Effector CD8-positive, alpha-beta T cell (primary cell): Measurements from ENCODE around the gene ANGEL2.
"Not testable (repeated sequence)": the region's sequence is repeated elsewhere in the genome, so short reads cannot be mapped to it uniquely, and the experiment has no call there.

Experiments
- DNase-seq: peaks from one replicate; lab custom pipeline; 2025; lab: John Stamatoyannopoulos, UW

The ANGEL2 gene

DNA sequence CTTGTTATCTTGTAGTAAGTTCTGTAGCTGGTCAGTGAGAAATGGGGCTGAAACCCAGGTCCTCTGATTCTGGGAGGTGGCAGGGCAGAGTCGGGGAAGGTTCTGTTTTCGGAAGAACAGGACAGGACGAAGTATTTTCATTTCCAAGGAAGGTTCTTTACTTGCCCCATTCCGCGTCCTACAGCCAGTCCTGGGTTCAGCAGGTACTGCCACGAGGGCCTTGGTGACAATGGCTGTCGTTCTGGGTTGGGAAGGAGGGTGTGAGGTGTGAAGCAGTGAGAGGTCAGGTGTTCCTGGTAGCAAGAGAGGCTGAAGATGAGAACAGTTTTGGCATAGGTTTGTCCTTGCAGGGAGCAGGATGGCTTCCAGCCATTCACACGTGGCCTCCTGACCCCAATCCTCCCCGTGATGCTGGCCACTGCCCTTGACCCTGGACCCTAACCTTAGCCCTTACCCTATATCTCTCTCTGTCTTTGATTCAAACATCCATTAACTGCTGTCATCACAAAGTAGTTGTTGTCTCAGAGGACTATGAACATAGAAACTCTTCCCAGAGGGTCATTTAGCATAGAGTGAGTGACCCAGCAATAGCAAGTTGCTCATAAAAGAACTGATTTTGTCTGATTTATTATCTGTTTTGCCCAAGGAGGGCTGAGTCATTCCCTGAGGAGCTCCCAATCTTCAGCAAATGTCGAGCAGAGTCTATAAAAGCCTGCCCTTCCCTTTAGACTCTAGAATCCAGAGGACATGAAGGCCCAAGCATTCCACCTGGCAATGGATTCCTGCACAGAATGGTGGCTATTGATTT lies 40.4 kb downstream of the ANGEL2 start:
- DNase-seq = no peak

DNA sequence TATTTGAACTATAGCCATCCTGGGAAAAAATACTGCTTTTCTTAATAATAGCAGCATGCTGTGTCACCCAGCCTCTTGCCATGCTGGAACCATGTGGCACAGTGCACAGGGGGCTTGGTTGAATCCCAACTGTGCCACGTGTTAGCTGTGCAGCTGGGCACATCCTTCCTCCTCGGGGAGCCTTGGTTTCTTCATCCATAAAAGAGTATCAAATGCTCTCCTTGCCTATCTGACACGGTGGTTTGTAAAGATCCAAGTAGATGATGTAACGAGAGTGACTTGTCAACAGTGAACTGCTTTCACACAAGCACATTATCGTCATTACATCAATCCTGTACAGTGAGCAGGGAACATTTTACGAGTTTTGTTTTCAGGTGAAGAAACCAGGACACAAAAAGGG lies 41.0 kb downstream of the ANGEL2 start:
- no peak for DNase-seq

DNA sequence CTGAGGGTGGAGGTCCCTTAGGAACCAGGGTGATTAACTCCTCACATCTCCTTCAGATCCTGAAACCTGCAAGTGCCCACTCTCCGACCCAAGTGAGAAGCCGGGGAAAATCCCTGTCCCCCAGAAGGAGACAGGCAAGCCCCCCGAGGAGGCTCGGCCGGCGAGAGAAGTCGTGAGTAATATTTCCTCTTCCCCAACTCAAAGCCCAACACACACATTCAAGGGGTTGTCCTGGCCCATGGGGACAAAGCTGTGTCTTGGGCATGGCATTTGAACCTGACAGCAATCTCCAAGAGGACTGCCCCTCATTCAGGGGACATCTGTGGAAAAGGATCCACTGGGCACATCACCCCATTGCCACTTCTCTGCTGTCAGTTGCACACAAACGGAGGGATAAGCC lies 41.8 kb downstream of the ANGEL2 start:
- no peak for DNase-seq

DNA sequence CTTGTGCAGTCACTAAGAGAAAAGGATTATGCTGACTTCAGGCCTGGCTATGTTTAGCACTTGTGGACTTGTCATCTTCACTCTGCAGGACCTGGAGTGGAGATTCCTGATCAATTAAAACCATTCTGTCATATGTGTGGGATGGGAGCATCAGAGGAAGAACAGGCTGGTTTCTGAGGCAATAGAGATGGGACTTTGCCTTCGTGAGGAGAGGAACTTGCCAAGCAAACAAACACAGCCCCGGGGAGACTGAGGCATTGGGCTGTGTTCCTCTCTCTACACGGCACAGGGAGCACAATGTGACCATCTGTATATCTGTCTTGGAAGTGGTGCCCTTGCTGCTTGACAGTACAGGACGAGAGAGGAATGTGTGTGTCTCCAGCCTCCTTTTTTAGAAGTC lies 42.2 kb downstream of the ANGEL2 start:
- DNase-seq = no peak

DNA sequence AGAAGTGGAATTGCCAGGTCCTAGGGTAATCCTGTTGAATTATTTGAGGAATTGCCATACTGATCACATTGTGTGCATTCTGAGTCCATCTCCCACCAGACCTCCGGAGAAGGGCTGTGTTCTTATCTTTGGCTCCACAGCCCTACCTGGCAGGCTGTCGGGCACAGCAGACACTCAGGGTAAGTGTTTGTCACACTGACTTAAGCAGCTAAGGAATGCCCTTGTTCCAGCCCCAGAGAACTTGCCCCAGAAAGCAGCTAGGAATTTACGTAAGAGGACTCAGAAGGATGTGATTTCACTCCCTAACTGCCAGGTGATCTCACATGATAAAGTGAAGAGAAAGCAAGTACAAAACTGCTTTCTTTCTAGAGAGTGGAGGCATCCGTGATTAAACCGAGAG lies 44.4 kb downstream of the ANGEL2 start:
- no peak for DNase-seq

DNA sequence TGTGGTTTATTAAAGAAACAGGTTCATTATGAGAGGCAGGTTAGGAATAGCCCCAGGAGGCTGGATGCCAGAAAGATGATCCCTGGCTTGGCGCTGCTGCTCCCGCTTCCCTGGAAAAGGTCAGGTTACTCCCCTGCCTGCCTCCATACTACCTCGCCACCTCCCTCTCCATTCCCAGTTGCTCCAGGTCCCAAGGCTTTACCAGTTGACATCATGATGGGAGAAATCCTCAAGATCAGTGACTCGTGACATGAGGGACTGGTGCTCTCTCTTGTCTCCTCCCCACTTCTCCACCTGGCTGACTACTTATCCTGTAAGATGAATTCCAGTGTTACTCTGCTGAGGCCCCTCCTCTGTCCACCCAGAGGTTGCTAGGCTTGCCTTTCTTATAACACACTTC lies 45.6 kb downstream of the ANGEL2 start:
- DNase-seq = no peak

DNA sequence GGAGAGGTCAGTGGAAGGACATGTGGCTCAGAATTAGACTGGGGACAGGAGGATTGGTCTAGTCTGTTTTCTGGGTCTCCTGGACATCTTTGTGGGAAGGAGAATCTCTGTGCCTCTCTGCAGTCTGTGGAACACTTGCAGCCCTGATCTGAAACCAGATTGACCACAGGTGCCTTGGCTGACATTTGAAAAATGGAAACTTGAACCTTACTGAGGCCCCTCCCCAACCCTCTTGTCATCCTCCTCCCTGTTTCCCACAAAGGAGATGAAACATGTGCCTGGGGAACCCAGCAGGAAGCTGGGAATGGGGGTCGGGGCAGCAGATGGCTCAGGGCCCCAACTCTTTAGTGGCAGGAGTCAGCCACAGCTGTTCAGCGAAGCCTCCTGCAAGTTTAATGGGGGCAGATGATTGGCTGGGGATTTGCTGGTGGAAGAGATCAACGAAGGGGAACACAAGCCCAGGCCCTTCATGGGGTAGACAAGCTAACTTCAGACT lies 47.3 kb downstream of the ANGEL2 start:
- no peak for DNase-seq

DNA sequence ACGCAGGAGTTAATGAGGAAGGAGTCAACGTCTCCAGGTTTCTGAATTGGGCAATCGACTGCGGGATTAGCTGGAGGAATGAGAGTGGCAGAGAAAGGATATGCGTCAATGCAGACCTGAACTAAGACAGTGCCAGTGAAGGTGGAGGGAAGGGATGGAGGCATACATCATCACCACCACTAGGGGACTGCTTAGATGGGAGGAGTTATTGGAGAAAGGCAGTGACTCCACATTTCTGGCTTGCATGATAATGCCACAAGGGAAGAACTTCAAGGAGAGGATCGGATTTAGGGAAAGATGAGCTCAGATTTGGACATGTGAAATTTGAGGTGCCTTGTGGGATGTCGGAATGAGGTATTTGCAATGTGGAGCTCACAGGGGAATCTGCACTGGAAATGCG lies 47.9 kb downstream of the ANGEL2 start:
- no peak for DNase-seq

DNA sequence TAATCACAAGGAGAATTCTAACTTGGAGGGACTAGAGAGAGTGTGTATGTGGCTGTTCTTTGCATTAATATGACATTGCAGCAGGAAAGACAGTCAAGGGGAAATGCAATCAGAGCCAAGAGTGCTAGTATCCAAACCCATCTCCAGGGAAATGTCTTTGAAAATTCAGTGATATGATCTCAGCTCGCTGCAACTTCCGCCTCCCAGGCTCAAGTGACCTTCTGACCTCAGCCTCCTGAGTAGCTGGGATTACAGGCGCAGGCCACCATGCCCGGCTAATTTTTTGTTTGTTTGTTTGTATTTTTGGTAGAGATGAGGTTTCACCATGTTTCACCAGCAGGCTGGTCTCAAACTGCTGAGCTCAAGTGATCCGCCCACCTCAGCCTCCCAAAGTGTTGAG lies 49.1 kb downstream of the ANGEL2 start:
- no peak for DNase-seq

DNA sequence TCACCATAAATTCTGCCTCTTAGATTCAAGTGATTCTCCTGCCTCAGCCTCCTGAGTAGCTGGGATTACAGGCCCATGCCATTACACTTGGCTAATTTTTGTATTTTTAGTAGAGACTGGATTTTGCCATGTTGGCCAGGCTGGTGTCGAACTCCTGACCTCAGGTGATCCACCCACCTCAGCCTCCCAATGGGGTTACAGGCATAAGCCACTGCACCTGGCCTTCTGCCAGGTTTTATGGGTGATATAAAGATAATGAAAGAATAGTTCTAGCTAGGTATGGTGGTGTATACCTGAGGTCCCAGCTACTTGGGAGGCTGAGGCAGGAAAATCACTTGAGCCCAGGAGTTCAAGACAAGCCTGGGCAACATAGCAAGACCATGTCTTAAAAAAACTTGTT lies 50.7 kb downstream of the ANGEL2 start:
- not testable (repeated sequence) for DNase-seq

DNA sequence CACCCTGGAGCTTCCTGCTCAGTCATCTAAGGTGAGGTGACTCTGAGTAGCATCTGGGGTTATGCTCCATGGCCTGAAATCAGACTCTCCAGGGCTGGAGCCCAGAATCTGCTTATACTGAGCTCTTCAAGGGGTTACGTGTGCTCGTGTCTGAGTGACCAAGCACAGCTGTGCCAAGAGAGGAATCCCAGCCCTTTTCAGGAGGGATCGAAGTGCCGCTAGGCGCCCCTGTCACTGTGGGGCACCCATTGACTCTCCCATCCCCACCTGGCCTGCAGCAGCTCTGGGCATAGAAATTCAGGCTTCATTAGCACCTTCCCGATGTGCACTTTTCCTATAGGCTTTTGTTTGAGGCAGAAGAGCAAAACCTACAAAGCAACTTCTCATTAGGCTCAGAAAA lies 51.6 kb downstream of the ANGEL2 start:
- DNase-seq = no peak

DNA sequence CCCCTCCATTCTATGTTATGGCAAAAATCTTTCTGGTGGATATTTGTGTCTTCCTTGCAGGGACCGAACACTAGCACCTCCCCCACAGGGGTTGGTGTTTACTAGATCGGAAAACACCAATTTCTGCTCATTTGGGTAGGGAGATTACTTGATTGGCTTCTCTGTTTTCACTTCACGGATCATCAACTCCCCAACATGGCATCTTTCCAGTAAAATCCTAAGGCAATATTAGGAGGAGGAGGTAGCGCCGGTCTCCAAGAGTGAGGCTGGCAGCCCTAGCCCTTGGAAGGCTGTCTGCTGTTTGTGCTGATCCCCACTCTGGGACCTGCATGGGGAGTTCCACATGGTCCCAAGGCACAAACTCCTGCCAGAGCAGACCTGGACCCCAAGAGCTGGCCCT lies 53.2 kb downstream of the ANGEL2 start:
- DNase-seq = no peak

DNA sequence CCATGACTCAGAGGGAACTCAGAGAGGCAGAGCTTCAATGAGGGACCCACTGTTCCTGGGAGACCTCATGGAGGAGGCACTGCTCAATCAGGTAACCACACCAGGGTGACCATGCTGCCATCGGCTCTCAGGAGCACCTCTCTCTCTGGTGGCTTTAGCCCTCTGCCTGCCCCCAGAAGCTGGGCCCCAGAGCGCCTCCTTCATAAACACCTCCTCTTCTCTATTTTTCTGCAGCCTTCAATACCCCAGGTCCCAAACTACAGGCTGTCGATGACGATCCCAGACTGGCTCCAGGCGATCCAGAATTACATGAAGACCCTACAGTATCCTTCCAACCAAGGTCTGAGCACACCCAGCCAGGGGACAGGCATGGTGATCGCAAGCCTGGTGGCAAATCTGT lies 54.7 kb downstream of the ANGEL2 start:
- DNase-seq = no peak

DNA sequence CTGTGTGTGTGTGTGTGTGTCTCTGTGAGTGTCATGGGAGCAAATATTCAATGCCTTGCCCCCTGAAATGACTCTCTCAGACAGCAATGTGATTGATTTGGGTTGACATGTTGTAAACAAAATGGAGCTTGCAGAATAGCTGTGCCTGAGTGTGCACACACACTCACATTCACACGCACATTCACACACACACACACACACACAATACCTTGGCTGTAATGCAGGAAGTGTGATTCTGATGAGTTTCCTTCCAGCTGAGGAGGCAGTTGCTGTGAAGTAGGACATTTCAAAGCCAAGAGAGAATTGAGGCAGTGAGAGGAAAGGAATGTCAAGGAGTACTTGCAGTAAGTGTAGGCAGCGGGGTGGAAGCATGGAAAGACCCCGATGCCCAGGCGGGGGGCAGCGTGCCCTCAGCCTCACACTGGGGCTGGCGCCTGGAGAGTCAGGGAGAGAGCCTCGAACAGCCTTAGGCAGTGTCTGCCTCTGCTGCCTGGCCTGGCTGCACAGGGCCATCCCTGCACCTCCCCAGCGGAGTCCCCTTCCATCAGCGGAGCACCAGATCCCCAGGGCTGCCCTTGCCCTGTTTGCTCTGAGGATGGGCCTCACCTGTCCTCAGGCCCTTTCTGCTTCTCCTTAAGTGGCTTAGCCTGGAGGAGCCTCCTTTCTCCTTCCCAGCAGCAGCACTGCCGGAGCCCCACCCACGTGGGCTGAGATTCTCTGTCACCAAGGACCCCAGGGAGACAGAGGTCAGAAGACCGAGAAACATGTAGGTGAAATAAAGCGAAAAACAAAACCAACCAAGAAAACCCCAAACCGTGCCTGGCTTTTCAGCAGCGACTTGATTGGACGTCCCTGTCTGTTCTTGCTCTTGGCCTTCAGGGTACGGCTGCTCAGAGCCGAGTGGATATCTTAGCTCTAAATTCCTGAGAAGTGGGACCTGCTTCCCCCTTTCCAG lies 56.1 kb downstream of the ANGEL2 start:
- DNase-seq = no peak

DNA sequence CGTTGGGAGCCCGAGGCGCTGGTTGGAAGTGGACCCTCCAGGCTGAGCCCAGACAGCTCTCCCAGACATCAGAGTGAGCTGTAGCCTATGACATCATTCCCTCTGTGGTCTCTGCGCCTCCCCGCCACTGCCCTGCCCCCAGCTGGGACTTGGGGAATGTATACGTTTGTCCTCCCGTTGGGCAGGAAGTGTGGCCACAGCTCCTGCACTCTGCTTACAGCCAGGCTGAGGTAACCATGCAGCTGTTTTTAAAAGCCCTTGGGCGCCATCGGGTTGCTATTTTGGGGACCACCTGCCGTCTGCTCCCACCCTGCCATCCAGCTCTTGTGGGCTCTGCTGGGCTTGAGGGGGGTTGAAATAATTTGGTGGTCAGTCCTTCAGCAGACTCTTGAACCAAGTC lies 57.5 kb downstream of the ANGEL2 start:
- no peak for DNase-seq

DNA sequence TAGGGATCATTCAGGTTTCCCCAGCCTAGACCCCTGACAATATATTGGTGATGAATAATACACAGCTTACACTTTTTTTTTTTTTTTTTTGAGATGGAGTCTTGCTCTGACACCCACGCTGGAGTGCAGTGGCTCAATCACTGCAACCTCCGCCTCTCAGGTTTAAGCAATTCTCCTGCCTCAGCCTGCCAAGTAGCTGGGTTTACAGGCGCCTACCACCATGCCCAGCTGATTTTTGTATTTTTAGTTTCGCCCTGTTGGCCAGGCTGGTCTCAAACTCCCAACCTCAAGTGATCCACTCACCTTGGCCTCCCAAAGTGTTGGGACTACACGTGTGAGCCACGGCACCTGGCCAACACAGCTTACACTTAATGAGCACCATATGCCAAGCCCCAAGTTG lies 58.1 kb downstream of the ANGEL2 start:
- DNase-seq = no peak

DNA sequence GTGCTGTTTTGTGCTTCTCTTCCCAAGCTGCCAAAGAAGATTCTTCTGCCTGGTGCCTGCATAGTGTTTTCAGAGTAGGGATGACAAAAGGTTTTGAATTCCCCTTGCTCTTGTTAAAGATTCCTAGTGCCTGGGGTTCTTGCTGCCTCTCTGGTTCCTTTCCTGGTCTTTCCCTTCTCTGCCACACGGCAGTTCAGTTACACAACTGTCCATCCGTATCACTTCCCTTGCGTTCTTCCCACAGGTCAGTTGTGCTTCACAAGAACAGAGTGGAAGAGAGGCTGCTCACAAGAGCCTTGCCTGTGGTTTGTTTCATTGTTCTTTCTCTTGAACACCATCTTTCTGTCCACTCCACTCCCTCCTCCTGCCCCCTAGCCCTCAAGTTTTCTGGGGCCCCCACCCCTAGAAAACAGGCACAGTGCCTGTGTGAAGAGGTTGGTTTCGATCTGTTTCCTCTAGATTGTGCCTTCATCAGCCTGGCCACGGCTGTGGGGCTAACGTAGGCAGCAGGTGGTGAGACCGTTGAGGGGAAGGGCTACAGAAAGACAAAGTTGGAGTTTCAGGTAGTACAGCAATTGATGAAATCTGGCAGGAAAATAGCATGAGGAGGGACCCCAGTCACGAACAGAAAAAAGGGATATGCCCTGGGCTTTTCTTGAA lies 59.6 kb downstream of the ANGEL2 start:
- DNase-seq = no peak

DNA sequence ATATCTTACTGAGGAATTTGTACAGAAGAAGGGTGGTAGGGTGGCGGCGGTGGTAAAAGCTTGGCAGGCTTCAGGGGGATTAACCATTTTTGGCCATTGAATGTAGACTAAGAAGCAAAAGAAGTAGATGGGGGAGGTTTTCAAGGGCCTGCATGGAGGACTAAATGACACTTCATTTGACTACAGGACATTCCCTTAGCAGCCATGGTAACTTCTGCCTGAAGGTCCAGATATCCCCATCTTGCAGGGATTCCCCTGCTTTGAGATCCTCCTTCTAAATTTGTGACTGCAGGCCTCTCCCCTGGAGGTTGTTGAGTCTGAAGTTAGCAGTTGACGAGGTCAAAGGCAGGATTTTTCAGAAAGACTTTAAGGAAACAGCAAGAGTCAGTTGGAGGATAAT lies 60.6 kb downstream of the ANGEL2 start:
- no peak for DNase-seq

DNA sequence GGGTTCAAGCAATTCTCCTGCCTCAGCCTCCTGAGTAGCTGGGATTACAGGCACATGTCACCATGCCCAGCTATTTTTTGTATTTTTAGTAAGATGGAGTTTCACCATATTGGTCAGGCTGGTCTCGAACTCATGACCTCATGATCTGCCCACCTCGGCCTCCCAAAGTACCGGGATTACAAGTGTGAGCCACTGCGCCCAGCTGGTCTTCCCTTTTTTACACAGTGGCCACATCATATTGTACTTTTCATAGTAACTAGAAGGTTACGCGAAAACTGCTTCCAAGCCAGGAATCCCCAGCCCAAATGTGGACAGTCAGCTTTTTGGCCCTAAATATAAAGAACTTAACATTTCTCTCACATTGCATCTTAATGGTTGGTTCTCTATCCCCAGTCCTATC lies 61.2 kb downstream of the ANGEL2 start:
- no peak for DNase-seq

DNA sequence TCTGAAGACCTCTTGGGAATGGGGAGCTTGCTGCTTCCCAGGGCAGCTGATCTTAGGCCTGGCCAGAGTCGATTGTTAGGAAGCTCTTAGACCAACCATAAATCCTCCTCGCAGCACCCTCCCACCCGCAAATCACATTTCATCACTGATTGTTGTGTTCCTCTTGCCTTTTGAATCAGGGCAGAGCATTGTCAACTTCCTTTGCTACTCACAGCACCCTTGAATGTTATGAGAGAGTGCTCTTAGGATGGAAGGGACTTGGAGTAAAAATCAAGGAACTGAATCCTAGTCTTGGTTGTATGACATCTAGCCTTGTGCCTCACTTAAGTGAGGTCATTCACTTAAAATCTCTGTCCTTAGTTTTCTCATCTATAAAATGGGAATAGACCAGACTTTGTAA lies 62.3 kb downstream of the ANGEL2 start:
- DNase-seq = no peak

DNA sequence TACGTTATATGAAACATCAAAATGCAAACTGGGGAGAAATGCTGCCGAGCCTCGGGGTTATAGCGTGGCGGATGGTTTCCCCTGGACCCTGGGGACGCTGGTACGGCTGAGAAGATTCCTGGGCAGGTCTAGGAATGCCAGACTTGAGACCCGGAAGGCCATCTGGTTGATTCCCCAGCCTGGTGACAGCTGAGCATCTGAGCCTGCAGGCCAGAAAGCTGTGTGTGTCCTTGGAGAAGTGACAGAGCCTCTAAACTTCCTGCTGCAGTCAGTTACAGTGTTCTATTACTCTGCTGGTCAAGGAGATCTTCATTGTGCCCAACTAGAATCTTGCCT lies 63.1 kb downstream of the ANGEL2 start:
- no peak for DNase-seq

DNA sequence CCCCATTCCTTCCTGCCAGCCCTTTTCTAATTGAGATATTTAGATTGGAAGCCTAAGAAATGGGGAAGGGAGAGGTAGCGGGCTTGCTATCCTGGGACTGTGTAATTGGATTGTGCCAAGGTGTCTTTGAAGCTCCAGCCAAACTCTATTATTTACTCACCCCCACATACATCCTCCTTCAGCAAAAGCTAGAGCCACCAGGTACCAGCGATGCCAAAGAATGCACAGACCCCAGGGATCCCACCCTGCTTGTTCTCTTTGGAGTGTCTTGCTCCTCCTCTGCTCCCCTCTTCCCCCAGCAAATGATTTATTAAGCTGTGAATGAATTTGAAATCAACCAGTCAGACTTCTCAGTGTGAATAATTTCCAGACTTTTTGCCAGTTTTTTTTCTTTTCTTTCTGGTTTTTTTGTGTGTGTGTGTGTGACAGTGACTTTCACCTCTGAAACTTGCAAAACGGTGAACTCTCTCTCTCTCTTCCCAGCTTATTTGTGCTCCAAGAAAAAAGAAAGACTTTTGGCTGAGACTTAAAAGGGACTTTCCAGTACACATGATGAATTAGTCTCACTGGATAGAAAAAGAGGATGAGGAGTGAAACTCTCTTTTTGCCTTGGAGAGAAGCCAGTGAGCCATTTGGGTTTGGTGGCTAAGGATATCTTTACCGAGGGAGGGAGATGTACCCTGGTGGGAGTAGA lies 63.6 kb downstream of the ANGEL2 start:
- no peak for DNase-seq
